Kidney (tissue), 14 donors: ENCODE results near the gene ADGRL1. TPM values are rescaled to one million over a fixed set of nuclear protein-coding genes. Genes with fewer than 3 reads are reported as not detected.

Experiments
- DNase-seq, 5 donors: peaks; one replicate each; pipeline ENCODE4 v3.0.0-alpha.2; 2013 to 2020
- FAIRE-seq: peaks from 2 replicates; lab custom pipeline; 2012; peaks lifted over from hg19 to GRCh38; lab: Jason Lieb, UNC
- H3K27ac ChIP-seq, 2 donors: one replicate each; pipeline ENCODE4 v1.7.0; 2013; ENCODE audit warnings: low read depth in 2 of 2, low read length in 2 of 2, inconsistent platforms in 1 of 2
- H3K27me3 ChIP-seq: one replicate; pipeline ENCODE4 v1.7.1; 2013; ENCODE audit warnings: low read length, inconsistent platforms; ENCODE audit not compliant: control insufficient read depth, insufficient read depth
- H3K36me3 ChIP-seq, 3 donors: one replicate each; pipeline versions ENCODE4 v1.7.0 to v1.7.1; 2013; ENCODE audit warnings: low read length in 3 of 3, control low read depth in 1 of 3, inconsistent platforms in 1 of 3; ENCODE audit not compliant: insufficient read depth in 3 of 3, control insufficient read depth in 2 of 3
- H3K4me1 ChIP-seq, 3 donors: one replicate each; pipeline versions ENCODE4 v1.7.0 to v1.7.1; 2013; ENCODE audit warnings: low read length in 3 of 3, inconsistent platforms in 1 of 3, low read depth in 1 of 3; ENCODE audit not compliant: control insufficient read depth in 2 of 3, insufficient read depth in 2 of 3
- H3K4me3 ChIP-seq, 3 donors: one replicate each; pipeline versions ENCODE4 v1.7.0 to v1.8.1; 2013; ENCODE audit warnings: low read length in 3 of 3, control low read depth in 1 of 3, inconsistent platforms in 1 of 3
- H3K9ac ChIP-seq, 3 donors: one replicate each; pipeline versions ENCODE4 v1.7.0 to v1.7.1; 2013; ENCODE audit warnings: low read length in 3 of 3, control low read depth in 1 of 3, inconsistent platforms in 1 of 3
- H3K9me3 ChIP-seq, 3 donors: one replicate each; pipeline versions ENCODE4 v1.7.0 to v1.7.1; 2013; ENCODE audit warnings: low read length in 3 of 3, control low read depth in 1 of 3, inconsistent platforms in 1 of 3; ENCODE audit not compliant: control insufficient read depth in 2 of 3, insufficient read depth in 1 of 3
- CTCF ChIP-seq: IDR thresholded peaks from 3 replicates; pipeline ENCODE4 v1.5.1; 2012; ENCODE audit warnings: mild to moderate bottlenecking, moderate library complexity, borderline replicate concordance; ENCODE audit not compliant: insufficient read depth; ENCODE audit errors: extremely low read depth
- intact Hi-C: fragments of 100-400 bp; cut with DNase I; formaldehyde crosslinking; loops from one replicate; pipeline ENCODE4 v1.11.1; 2022
- polyA plus RNA-seq: library from polyadenylated mRNA; stranded (reverse); fragments of 350-450 nt; fragmentation: Illumina TruSeq; extraction: RNeasy Lipid Tissue Mini Kit (QIAGEN cat#74804); gene quantifications from one replicate; pipeline ENCODE4 v1.2.3, GENCODE V29; 2014; ENCODE audit warnings: low read depth, low replicate concordance; ENCODE audit not compliant: insufficient read depth
- total RNA-seq: library from RNA; stranded (reverse); fragmentation: NEBNext Ultra II Directional; extraction: Animal tissue kit (Norgen Biotek cat#: 25700); gene quantifications from one replicate; pipeline ENCODE4 v1.2.1, GENCODE V29; 2021
- donor health status: control.
- donor health status: control.
- donor health status: control.
- donor health status: control.
- donor health status: control.
- donor health status: DM: yes; HTN: yes; CAD: no.
- donor health status: Normal renal cell carcinoma (clear cell type).

The ADGRL1 gene
- total and polyA plus RNA-seq, 2 donors from 2014 or later: 6.3 to 30.2 TPM

- DNase-seq: no peak
- Histone ChIP-seq H3K9ac (peak overlapping the region; percentile 30 to 87 (median 70)), H3K4me1 (peaks cover 0 to 49% (median 37%) of the 10 kb centered on the region in 3 donors), H3K4me3 (peak overlapping the region; percentile 68 to 83 (median 80)), H3K27ac (peak overlapping the region; percentile 57 to 63), H3K27me3 (no peaks in the 10 kb centered on the region), H3K9me3 (no peaks in the 10 kb centered on the region), H3K36me3 (no peaks in the 10 kb centered on the region)
- no peak for TF ChIP-seq CTCF
- no peak for FAIRE-seq
- intact Hi-C loops: no loop called here
These were observed 89.4 kb downstream of the ADGRL1 start for GRCh38 chr19:14116525-14116917.

- Histone ChIP-seq H3K36me3 (no peaks in the 10 kb centered on the region), H3K9ac (no peak overlapping the region), H3K27ac (no peak overlapping the region), H3K4me1 (peaks cover 0 to 49% (median 37%) of the 10 kb centered on the region in 3 donors), H3K4me3 (no peak overlapping the region), H3K9me3 (no peaks in the 10 kb centered on the region), H3K27me3 (no peaks in the 10 kb centered on the region)
- TF ChIP-seq CTCF: no peak
- no peak for DNase-seq
- intact Hi-C loops: no loop called here
- no peak for FAIRE-seq
These were observed 90.2 kb downstream of the ADGRL1 start for GRCh38 chr19:14115756-14116155.

DNA sequence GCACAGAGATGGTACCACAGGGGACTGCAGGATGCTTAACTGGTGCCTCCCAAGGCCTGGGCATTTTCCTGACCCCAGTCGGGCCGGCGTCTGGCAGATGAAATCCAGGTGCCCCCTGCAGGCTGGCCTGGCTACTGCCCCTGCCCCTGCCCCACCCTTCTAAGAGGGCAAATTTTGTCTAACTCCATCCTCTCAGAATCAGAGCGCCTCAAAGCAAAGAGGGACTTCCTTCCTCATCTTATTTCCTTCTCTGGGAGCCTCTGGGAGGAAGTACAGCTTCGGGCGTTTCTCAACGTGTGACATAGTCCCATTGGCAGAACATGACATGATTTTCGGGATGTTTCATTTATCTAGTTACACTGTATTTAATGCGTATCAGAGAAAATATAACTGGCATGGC, 91.1 kb downstream of the ADGRL1 start:
- H3K4me1 ChIP-seq: peaks cover 0 to 48% (median 36%) of the 10 kb centered on the region in 3 donors
- DNase-seq (no peak), FAIRE-seq (no peak)
- H3K27me3 ChIP-seq: no peaks in the 10 kb centered on the region
- H3K9me3 ChIP-seq: no peaks in the 10 kb centered on the region
- peak overlapping the region in 1 of 2 donors; percentile 11 for H3K27ac ChIP-seq
- no peaks in the 10 kb centered on the region for H3K36me3 ChIP-seq
- intact Hi-C loops: no loop called here
- peak; percentile 32 for TF ChIP-seq CTCF
- no peak overlapping the region for H3K4me3 ChIP-seq
- no peak overlapping the region for H3K9ac ChIP-seq

DNA sequence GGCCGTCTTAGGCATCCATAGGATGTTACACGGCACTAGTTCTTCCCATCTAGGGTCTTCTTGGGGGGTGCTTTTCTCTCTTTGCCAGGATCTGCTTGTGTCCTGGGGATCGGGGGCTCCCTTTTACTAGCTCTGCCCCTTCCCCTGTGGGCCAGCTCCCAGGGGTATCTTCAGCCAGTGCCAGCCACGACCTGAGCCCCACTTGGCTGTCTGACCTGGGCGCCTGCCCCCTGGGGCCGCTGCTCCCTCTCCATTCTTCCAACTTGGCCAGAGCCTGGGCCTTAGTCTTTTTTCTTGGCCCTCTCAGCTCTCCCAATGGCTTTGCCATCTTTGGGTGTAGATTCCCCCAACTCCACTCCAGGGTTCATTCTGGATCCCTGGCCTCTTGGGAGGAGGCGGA, 91.5 kb downstream of the ADGRL1 start:
- intact Hi-C loops: no loop called here
- Histone ChIP-seq H3K27me3 (no peaks in the 10 kb centered on the region), H3K9ac (no peak overlapping the region), H3K9me3 (no peaks in the 10 kb centered on the region), H3K36me3 (no peaks in the 10 kb centered on the region), H3K27ac (peak overlapping the region in 1 of 2 donors; percentile 11), H3K4me1 (peaks cover 0 to 44% (median 32%) of the 10 kb centered on the region in 3 donors), H3K4me3 (no peak overlapping the region)
- no peak for TF ChIP-seq CTCF
- DNase-seq: no peak
- no peak for FAIRE-seq
